C4-2B (cell line): ENCODE data around the gene SAMM50.

Experiments
- ZFX ChIP-seq: fragments of 450-650 bp; IDR thresholded peaks from 2 replicates; pipeline ENCODE4 v1.6.1; 2017
- TF ChIP-seq, protein P1 (sequence below): fragments of 450-650 bp; conservative IDR thresholded peaks from 2 replicates; pipeline ENCODE4 v1.5.1; 2017; ENCODE audit warnings: mild to moderate bottlenecking

GRCh38 chr22:43956805-43957463, 1.7 kb downstream of the SAMM50 start:
- TF ChIP-seq, protein P1, sequence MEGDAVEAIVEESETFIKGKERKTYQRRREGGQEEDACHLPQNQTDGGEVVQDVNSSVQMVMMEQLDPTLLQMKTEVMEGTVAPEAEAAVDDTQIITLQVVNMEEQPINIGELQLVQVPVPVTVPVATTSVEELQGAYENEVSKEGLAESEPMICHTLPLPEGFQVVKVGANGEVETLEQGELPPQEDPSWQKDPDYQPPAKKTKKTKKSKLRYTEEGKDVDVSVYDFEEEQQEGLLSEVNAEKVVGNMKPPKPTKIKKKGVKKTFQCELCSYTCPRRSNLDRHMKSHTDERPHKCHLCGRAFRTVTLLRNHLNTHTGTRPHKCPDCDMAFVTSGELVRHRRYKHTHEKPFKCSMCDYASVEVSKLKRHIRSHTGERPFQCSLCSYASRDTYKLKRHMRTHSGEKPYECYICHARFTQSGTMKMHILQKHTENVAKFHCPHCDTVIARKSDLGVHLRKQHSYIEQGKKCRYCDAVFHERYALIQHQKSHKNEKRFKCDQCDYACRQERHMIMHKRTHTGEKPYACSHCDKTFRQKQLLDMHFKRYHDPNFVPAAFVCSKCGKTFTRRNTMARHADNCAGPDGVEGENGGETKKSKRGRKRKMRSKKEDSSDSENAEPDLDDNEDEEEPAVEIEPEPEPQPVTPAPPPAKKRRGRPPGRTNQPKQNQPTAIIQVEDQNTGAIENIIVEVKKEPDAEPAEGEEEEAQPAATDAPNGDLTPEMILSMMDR, result no peak
- TF ChIP-seq ZFX, result no peak
